DND-41 (cell line): ENCODE measurements around the gene GLP2R.

Experiments
- EZH2 ChIP-seq: IDR thresholded peaks from 3 replicates; pipeline ENCODE4 v1.6.1; 2012; ENCODE audit warnings: borderline replicate concordance, low read depth, mild to moderate bottlenecking, moderate library complexity, low read length, inconsistent platforms; ENCODE audit not compliant: severe bottlenecking
- TF ChIP-seq, protein P1 (sequence below): IDR thresholded peaks from 2 replicates; pipeline ENCODE4 v1.5.1; 2012; ENCODE audit warnings: borderline replicate concordance, low read length, moderate library complexity, mild to moderate bottlenecking; ENCODE audit not compliant: poor library complexity, severe bottlenecking; ENCODE audit errors: extremely low read depth

DNA sequence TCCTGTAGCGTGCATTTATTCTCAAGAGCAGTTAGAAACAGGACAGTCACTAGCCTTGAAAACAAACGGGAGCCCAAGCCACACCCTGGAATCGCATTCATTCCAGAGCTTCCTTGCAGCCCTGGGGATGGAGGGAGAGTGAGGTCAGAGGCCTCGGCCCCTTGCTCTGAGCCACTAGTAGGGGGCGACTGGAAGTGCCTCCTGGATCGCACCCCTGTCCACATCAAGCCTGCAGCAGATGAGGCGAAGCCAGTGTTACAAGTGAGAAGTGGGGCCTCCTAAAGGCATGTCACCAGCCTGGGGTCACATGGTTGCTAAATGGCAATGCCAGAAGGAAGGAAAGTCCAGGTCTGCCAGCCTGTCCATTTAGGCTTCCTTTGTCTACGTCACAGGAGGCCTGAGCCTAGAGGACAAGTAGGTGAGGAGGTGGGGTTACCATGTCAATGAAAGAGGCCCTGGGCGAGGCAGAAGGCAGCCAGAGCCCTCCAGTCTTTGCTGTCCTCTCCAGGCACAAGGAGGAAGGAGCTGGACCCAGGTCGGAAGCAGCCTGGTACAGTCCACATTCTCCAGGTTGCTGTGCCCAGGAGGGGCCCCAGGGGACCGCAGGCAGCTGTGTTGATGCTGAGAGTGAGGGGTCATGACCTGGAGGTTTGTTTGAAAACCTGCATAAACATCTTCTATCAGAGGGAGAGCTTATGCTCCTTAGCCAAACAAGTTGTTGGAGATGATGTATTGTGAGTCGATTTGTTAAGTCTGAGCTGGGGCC is 82.3 kb downstream of the GLP2R start:
- TF ChIP-seq, protein P1, sequence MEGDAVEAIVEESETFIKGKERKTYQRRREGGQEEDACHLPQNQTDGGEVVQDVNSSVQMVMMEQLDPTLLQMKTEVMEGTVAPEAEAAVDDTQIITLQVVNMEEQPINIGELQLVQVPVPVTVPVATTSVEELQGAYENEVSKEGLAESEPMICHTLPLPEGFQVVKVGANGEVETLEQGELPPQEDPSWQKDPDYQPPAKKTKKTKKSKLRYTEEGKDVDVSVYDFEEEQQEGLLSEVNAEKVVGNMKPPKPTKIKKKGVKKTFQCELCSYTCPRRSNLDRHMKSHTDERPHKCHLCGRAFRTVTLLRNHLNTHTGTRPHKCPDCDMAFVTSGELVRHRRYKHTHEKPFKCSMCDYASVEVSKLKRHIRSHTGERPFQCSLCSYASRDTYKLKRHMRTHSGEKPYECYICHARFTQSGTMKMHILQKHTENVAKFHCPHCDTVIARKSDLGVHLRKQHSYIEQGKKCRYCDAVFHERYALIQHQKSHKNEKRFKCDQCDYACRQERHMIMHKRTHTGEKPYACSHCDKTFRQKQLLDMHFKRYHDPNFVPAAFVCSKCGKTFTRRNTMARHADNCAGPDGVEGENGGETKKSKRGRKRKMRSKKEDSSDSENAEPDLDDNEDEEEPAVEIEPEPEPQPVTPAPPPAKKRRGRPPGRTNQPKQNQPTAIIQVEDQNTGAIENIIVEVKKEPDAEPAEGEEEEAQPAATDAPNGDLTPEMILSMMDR: no peak
- no peak for TF ChIP-seq EZH2
